ENCODE data around the gene IQSEC3. TPM values are rescaled to one million over a fixed set of nuclear protein-coding genes. Genes with fewer than 3 reads are reported as not detected.

IQSEC3 gene
- polyA plus RNA-seq, 1 donor from 2014 or later, result 2.4 TPM

- H3K9me3 ChIP-seq (ENCODE audit: low read length), result no peaks in the 10 kb centered on the region
- no peak overlapping the region for H3K4me3 ChIP-seq (ENCODE audit: low read length)
These were observed 158.4 kb downstream of the IQSEC3 start for GRCh38 chr12:225012-225411.

GRCh38 chr12:226401-226800 lies 159.8 kb downstream of the IQSEC3 start:
- Histone ChIP-seq H3K9me3 (ENCODE audit: low read length) (no peaks in the 10 kb centered on the region), H3K9me2 (ENCODE audit: insufficient read depth, low read length) (no peaks in the 10 kb centered on the region), H3K79me2 (replicated peaks; ENCODE audit: insufficient read depth, low read length) (no peaks in the 10 kb centered on the region), H4K20me1 (ENCODE audit: insufficient read depth) (no peaks in the 10 kb centered on the region), H3K9ac (ENCODE audit: low read length) (no peak overlapping the region), H3K4me2 (ENCODE audit: low read length) (no peak overlapping the region), H3F3A (ENCODE audit: insufficient read depth, low read length, poor library complexity, severe bottlenecking) (no peaks in the 10 kb centered on the region), H3K27ac (ENCODE audit: low read length) (no peak overlapping the region), H3K36me3 (ENCODE audit: insufficient read depth, low read length) (no peaks in the 10 kb centered on the region), H3K27me3 (ENCODE audit: insufficient read depth, low read depth, low read length) (no peaks in the 10 kb centered on the region), H2AFZ (ENCODE audit: low read depth, low read length) (no peak overlapping the region), H3K4me3 (ENCODE audit: low read length) (no peak overlapping the region)
- TF ChIP-seq EZH2 (IDR thresholded peaks at IDR 0.05; ENCODE audit: borderline replicate concordance, insufficient read depth, low read length, poor library complexity, severe bottlenecking), result no peak
- no peak for TF ChIP-seq SMC3 (conservative IDR thresholded peaks at IDR 0.05; ENCODE audit: poor library complexity)
- no peak for TF ChIP-seq POLR2AphosphoS5 (IDR thresholded peaks at IDR 0.05)
- no peak for TF ChIP-seq REST (IDR thresholded peaks at IDR 0.05; ENCODE audit: borderline replicate concordance)
- TF ChIP-seq TAF1 (IDR thresholded peaks at IDR 0.05; ENCODE audit: low read depth), result no peak
- TF ChIP-seq RAD21 (conservative IDR thresholded peaks at IDR 0.05), result no peak
- no peak for TF ChIP-seq EP300 (conservative IDR thresholded peaks at IDR 0.05; ENCODE audit: poor library complexity, severe bottlenecking)

More at GRCh38 chr12:225012-225411, 158.4 kb downstream of the IQSEC3 start:
- Histone ChIP-seq H2AFZ (ENCODE audit: low read depth, low read length) (no peak overlapping the region), H4K20me1 (ENCODE audit: insufficient read depth) (no peaks in the 10 kb centered on the region), H3K27ac (ENCODE audit: low read length) (no peak overlapping the region), H3K27me3 (ENCODE audit: insufficient read depth, low read depth, low read length) (no peaks in the 10 kb centered on the region), H3K9ac (ENCODE audit: low read length) (no peak overlapping the region), H3K9me2 (ENCODE audit: insufficient read depth, low read length) (no peaks in the 10 kb centered on the region), H3K4me2 (ENCODE audit: low read length) (no peak overlapping the region), H3F3A (ENCODE audit: insufficient read depth, low read length, poor library complexity, severe bottlenecking) (no peaks in the 10 kb centered on the region), H3K36me3 (ENCODE audit: insufficient read depth, low read length) (no peaks in the 10 kb centered on the region), H3K79me2 (replicated peaks; ENCODE audit: insufficient read depth, low read length) (no peaks in the 10 kb centered on the region)
- TF ChIP-seq RAD21 (conservative IDR thresholded peaks at IDR 0.05) (no peak), REST (IDR thresholded peaks at IDR 0.05; ENCODE audit: borderline replicate concordance) (no peak), SMC3 (conservative IDR thresholded peaks at IDR 0.05; ENCODE audit: poor library complexity) (no peak), EZH2 (IDR thresholded peaks at IDR 0.05; ENCODE audit: borderline replicate concordance, insufficient read depth, low read length, poor library complexity, severe bottlenecking) (no peak), TAF1 (IDR thresholded peaks at IDR 0.05; ENCODE audit: low read depth) (no peak), EP300 (conservative IDR thresholded peaks at IDR 0.05; ENCODE audit: poor library complexity, severe bottlenecking) (no peak), CTCF (IDR thresholded peaks at IDR 0.05; ENCODE audit: poor library complexity, severe bottlenecking) (no peak), MXI1 (conservative IDR thresholded peaks at IDR 0.05; ENCODE audit: poor library complexity, severe bottlenecking) (no peak), POLR2AphosphoS5 (IDR thresholded peaks at IDR 0.05) (no peak)

Data from neural cell (in vitro differentiated cells).